Measurements from ENCODE around the gene FRMD8. TPM values are rescaled to one million over a fixed set of nuclear protein-coding genes. Genes with fewer than 3 reads are reported as not detected.

The FRMD8 gene
- total RNA-seq, 1 experiment from 2014 or later = 51.1 TPM

- no TSS peak for BruUV-seq (replicated peaks)
- Histone ChIP-seq H3K4me1 (ENCODE audit: insufficient read depth, low read length, poor library complexity, severe bottlenecking) (peaks cover 34% of the 10 kb centered on the region), H3K36me3 (ENCODE audit: insufficient read depth, low read length, poor library complexity, severe bottlenecking) (no peaks in the 10 kb centered on the region), H3K9me3 (ENCODE audit: low read depth, low read length, poor library complexity, severe bottlenecking) (no peaks in the 10 kb centered on the region), H3K27me3 (replicated peaks; ENCODE audit: insufficient read depth, low read depth, low read length, poor library complexity) (no peaks in the 10 kb centered on the region), H3K4me3 (ENCODE audit: low read depth, low read length, poor library complexity, severe bottlenecking) (no peak overlapping the region), H3K27ac (ENCODE audit: low read depth, low read length, poor library complexity, severe bottlenecking) (no peak overlapping the region)
- TF ChIP-seq CTCF (conservative IDR thresholded peaks at IDR 0.05; ENCODE audit: low read depth, low read length) = no peak
- TF ChIP-seq EZH2 (IDR thresholded peaks at IDR 0.05; ENCODE audit: borderline replicate concordance, low read depth, low read length, poor library complexity, severe bottlenecking) = no peak
- no peak for DNase-seq (ENCODE audit: low spot score)
- CTCF ChIA-PET = interaction anchor here (0.5 to 0.6 kb wide), 2 partner anchors 128 to 130 kb away, joined by 3 to 4 read pairs; no protein-coding TSS in a partner anchor
- POLR2A ChIA-PET (ENCODE audit: low non-redundant PET) = interaction anchor here (0.6 kb wide), 1 partner anchor 40 kb away, joined by 3 read pairs; no protein-coding TSS in a partner anchor
- intact Hi-C loops (cut with micrococcal nuclease; ENCODE audit: unreplicated experiment) = loop anchor here (5.0 kb wide), 3 partner anchors 37 to 192 kb away; partner anchors contain the start of genes FAM89B and ZNRD2
Measured at GRCh38 chr11:65379698-65380459, 6.6 kb upstream of the FRMD8 start.

GRCh38 chr11:65380460-65381119, 5.8 kb upstream of the FRMD8 start:
- TF ChIP-seq CTCF (conservative IDR thresholded peaks at IDR 0.05; ENCODE audit: low read depth, low read length) (no peak), EZH2 (IDR thresholded peaks at IDR 0.05; ENCODE audit: borderline replicate concordance, low read depth, low read length, poor library complexity, severe bottlenecking) (no peak)
- no peaks in the 10 kb centered on the region for H3K36me3 ChIP-seq (ENCODE audit: insufficient read depth, low read length, poor library complexity, severe bottlenecking)
- no peaks in the 10 kb centered on the region for H3K9me3 ChIP-seq (ENCODE audit: low read depth, low read length, poor library complexity, severe bottlenecking)
- H3K4me3 ChIP-seq (ENCODE audit: low read depth, low read length, poor library complexity, severe bottlenecking) = no peak overlapping the region
- no peak for DNase-seq (ENCODE audit: low spot score)
- ChIA-PET CTCF (interaction anchor here (0.5 to 0.7 kb wide), 2 partner anchors 113 to 128 kb away, joined by 3 to 4 read pairs; no protein-coding TSS in a partner anchor), POLR2A (ENCODE audit: low non-redundant PET) (no interaction called here)
- no peak overlapping the region for H3K27ac ChIP-seq (ENCODE audit: low read depth, low read length, poor library complexity, severe bottlenecking)
- H3K27me3 ChIP-seq (replicated peaks; ENCODE audit: insufficient read depth, low read depth, low read length, poor library complexity) = no peaks in the 10 kb centered on the region
- no TSS peak for BruUV-seq (replicated peaks)
- peaks cover 35% of the 10 kb centered on the region for H3K4me1 ChIP-seq (ENCODE audit: insufficient read depth, low read length, poor library complexity, severe bottlenecking)
- intact Hi-C loops (cut with micrococcal nuclease; ENCODE audit: unreplicated experiment) = loop anchor here (5.0 kb wide), 3 partner anchors 37 to 192 kb away; partner anchors contain the start of genes FAM89B and ZNRD2

GRCh38 chr11:65381716-65382032, 4.8 kb upstream of the FRMD8 start:
- ChIA-PET CTCF (interaction anchor here (0.6 to 1.0 kb wide), 3 partner anchors 35 to 1111 kb away, joined by 3 to 4 read pairs (median 3); no protein-coding TSS in a partner anchor), POLR2A (ENCODE audit: low non-redundant PET) (no interaction called here)
- peaks cover 40% of the 10 kb centered on the region for H3K4me1 ChIP-seq (ENCODE audit: insufficient read depth, low read length, poor library complexity, severe bottlenecking)
- no TSS peak for BruUV-seq (replicated peaks)
- no peaks in the 10 kb centered on the region for H3K36me3 ChIP-seq (ENCODE audit: insufficient read depth, low read length, poor library complexity, severe bottlenecking)
- peak overlapping the region; percentile 94 for H3K27ac ChIP-seq (ENCODE audit: low read depth, low read length, poor library complexity, severe bottlenecking)
- no peaks in the 10 kb centered on the region for H3K27me3 ChIP-seq (replicated peaks; ENCODE audit: insufficient read depth, low read depth, low read length, poor library complexity)
- H3K4me3 ChIP-seq (ENCODE audit: low read depth, low read length, poor library complexity, severe bottlenecking) = peak overlapping the region; percentile 40
- no peaks in the 10 kb centered on the region for H3K9me3 ChIP-seq (ENCODE audit: low read depth, low read length, poor library complexity, severe bottlenecking)
- TF ChIP-seq CTCF (conservative IDR thresholded peaks at IDR 0.05; ENCODE audit: low read depth, low read length) (no peak), EZH2 (IDR thresholded peaks at IDR 0.05; ENCODE audit: borderline replicate concordance, low read depth, low read length, poor library complexity, severe bottlenecking) (no peak)
- intact Hi-C loops (cut with micrococcal nuclease; ENCODE audit: unreplicated experiment) = loop anchor here (5.0 kb wide), 3 partner anchors 36 to 191 kb away; partner anchors contain the start of genes FAM89B and ZNRD2
- DNase-seq (ENCODE audit: low spot score) = peak; percentile 52

Data from A673 (cell line).